HEK293 (cell line): ENCODE data around the gene UGT1A3.
"Not testable (repeated sequence)": the region's sequence is repeated elsewhere in the genome, so short reads cannot be mapped to it uniquely, and the experiment has no call there.

ENCODE experiments used
- CTCF ChIA-PET: fragments of 350-600 bp; formaldehyde crosslinking; extraction: SDS; loops from one replicate; lab custom pipeline; 2021; ENCODE audit warnings: antibody characterized with exemption; lab: Yijun Ruan, JAX
- POLR2A ChIA-PET: fragments of 300-600 bp; formaldehyde crosslinking; extraction: SDS; loops from one replicate; lab custom pipeline; 2020; ENCODE audit warnings: antibody characterized with exemption, inconsistent platforms; lab: Yijun Ruan, JAX
- H3K27ac ChIP-seq: fragments of 200-500 bp; sonication (Bioruptor generic); 2 replicates; pipeline ENCODE4 v1.5.1; 2014; ENCODE audit warnings: low read depth, low read length, control low read depth, inconsistent platforms; ENCODE audit errors: extremely low read depth
- H3K36me3 ChIP-seq, 2 experiments: fragments of 200-500 bp in 1 of 2; sonication (Bioruptor generic) in 1 of 2; 1 replicate in 1 of 2; 2 replicates in 1 of 2; pipeline ENCODE4 v1.5.1; 2014 to 2017; ENCODE audit warnings: inconsistent platforms in 2 of 2, low read length in 2 of 2; ENCODE audit not compliant: control insufficient read depth in 2 of 2, insufficient read depth in 1 of 2
- H3K4me1 ChIP-seq: fragments of 200-500 bp; sonication (Bioruptor generic); 2 replicates; pipeline ENCODE4 v1.5.1; 2014; ENCODE audit warnings: mild to moderate bottlenecking, low read length, inconsistent platforms; ENCODE audit not compliant: control insufficient read depth, insufficient read depth
- H3K4me3 ChIP-seq: 2 replicates; pipeline ENCODE4 v1.5.1; 2011; ENCODE audit warnings: low read depth, mild to moderate bottlenecking, control low read depth, low read length, moderate library complexity
- H3K9me3 ChIP-seq: fragments of 200-500 bp; sonication (Bioruptor generic); 2 replicates; pipeline ENCODE4 v1.5.1; 2014; ENCODE audit warnings: low read depth, low read length, inconsistent platforms; ENCODE audit not compliant: control insufficient read depth, insufficient read depth
- EGR2 ChIP-seq: fragments of 450-650 bp; formaldehyde crosslinking; IDR thresholded peaks from 2 replicates; pipeline ENCODE4 v1.5.1; 2016; ENCODE audit warnings: low read depth, missing biosample characterization, missing genetic modification characterization
- YY2 ChIP-seq: fragments of 450-650 bp; formaldehyde crosslinking; IDR thresholded peaks from 2 replicates; pipeline ENCODE4 v1.5.1; 2016; ENCODE audit warnings: missing biosample characterization, missing genetic modification characterization
- ZFHX2 ChIP-seq: fragments of 450-650 bp; formaldehyde crosslinking; conservative IDR thresholded peaks from 2 replicates; pipeline ENCODE4 v1.5.1; 2016; ENCODE audit warnings: missing biosample characterization, missing genetic modification characterization
- ZNF155 ChIP-seq: fragments of 450-650 bp; formaldehyde crosslinking; IDR thresholded peaks from 2 replicates; pipeline ENCODE4 v1.5.1; 2016; ENCODE audit warnings: missing biosample characterization, missing genetic modification characterization
- ZNF18 ChIP-seq: fragments of 450-650 bp; formaldehyde crosslinking; IDR thresholded peaks from 2 replicates; pipeline ENCODE4 v1.5.1; 2016; ENCODE audit warnings: missing biosample characterization, missing genetic modification characterization
- ZNF221 ChIP-seq: fragments of 450-650 bp; formaldehyde crosslinking; IDR thresholded peaks from 2 replicates; pipeline ENCODE4 v1.5.1; 2017; ENCODE audit warnings: missing biosample characterization, missing genetic modification characterization, borderline replicate concordance
- ZNF311 ChIP-seq: fragments of 450-650 bp; formaldehyde crosslinking; IDR thresholded peaks from 2 replicates; pipeline ENCODE4 v1.5.1; 2017; ENCODE audit warnings: missing biosample characterization, missing genetic modification characterization, borderline replicate concordance
- ZNF521 ChIP-seq: fragments of 450-650 bp; formaldehyde crosslinking; IDR thresholded peaks from 2 replicates; pipeline ENCODE4 v1.5.1; 2017; ENCODE audit warnings: missing biosample characterization, mild to moderate bottlenecking, missing genetic modification characterization
- ZNF530 ChIP-seq: fragments of 450-650 bp; formaldehyde crosslinking; IDR thresholded peaks from 2 replicates; pipeline ENCODE4 v1.5.1; 2016; ENCODE audit warnings: low read depth, missing biosample characterization, missing genetic modification characterization
- ZNF621 ChIP-seq: fragments of 450-650 bp; formaldehyde crosslinking; IDR thresholded peaks from 2 replicates; pipeline ENCODE4 v1.5.1; 2017; ENCODE audit warnings: missing biosample characterization, missing genetic modification characterization
- ZNF645 ChIP-seq: fragments of 450-650 bp; formaldehyde crosslinking; IDR thresholded peaks from 2 replicates; pipeline ENCODE4; 2016; ENCODE audit warnings: missing biosample characterization, missing genetic modification characterization
- ZNF658 ChIP-seq: fragments of 450-650 bp; formaldehyde crosslinking; IDR thresholded peaks from 2 replicates; pipeline ENCODE4; 2016; ENCODE audit warnings: missing biosample characterization, missing genetic modification characterization
- ZSCAN18 ChIP-seq: fragments of 450-650 bp; formaldehyde crosslinking; IDR thresholded peaks from 2 replicates; pipeline ENCODE4 v1.5.1; 2016; ENCODE audit warnings: missing biosample characterization, missing genetic modification characterization
- TF ChIP-seq, protein P1 (sequence below): fragments of 450-650 bp; formaldehyde crosslinking; IDR thresholded peaks from 2 replicates; pipeline ENCODE4 v1.5.1; 2016; ENCODE audit warnings: missing biosample characterization, missing genetic modification characterization, borderline replicate concordance

The UGT1A3 gene

DNA sequence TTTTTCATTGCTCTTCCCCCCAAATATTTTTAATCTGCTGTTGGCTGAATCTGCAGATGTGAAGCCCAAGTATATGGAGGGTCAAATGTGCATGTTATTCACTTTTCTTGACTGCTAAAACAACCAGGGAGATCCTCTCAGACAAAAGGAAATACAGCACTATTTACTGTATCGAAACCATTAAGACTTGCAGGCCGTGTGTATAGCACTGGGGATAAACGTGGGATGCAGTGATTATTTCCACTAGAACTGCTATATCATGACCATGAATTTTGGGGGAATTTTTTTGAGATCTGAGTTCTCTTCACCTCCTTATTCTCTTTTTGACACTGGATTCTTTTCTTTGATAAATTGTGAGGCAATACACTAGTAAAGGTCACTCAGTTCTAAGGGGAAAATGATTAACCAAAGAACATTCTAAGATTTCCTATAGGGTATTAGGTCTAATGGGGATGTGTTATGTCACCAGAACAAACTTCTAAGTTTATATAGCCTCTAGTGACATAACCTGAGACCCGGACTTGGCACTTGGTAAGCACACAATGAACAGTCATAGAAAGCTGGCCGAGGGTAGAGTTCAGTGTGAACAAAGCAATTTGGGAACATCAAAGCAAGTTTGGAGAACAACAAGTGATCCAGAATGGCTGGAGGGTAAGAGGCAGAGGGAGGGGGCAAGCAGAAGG is 16.4 kb downstream of the UGT1A3 start:
- POLR2A ChIA-PET = no interaction called here

GRCh38 chr2:233745838-233746237 is 17.0 kb downstream of the UGT1A3 start:
- H3K9me3 ChIP-seq, CTCF ChIA-PET: not testable (repeated sequence)

More for the DNA sequence above, 16.4 kb downstream of the UGT1A3 start:
- CTCF ChIA-PET = no interaction called here
- Histone ChIP-seq H3K36me3 (no peaks in the 10 kb centered on the region), H3K27ac (no peak overlapping the region), H3K4me3 (no peak overlapping the region), H3K4me1 (no peaks in the 10 kb centered on the region), H3K9me3 (no peaks in the 10 kb centered on the region)
- no peak for TF ChIP-seq ZSCAN18 (tag by site-specific recombination)
- TF ChIP-seq, protein P1, sequence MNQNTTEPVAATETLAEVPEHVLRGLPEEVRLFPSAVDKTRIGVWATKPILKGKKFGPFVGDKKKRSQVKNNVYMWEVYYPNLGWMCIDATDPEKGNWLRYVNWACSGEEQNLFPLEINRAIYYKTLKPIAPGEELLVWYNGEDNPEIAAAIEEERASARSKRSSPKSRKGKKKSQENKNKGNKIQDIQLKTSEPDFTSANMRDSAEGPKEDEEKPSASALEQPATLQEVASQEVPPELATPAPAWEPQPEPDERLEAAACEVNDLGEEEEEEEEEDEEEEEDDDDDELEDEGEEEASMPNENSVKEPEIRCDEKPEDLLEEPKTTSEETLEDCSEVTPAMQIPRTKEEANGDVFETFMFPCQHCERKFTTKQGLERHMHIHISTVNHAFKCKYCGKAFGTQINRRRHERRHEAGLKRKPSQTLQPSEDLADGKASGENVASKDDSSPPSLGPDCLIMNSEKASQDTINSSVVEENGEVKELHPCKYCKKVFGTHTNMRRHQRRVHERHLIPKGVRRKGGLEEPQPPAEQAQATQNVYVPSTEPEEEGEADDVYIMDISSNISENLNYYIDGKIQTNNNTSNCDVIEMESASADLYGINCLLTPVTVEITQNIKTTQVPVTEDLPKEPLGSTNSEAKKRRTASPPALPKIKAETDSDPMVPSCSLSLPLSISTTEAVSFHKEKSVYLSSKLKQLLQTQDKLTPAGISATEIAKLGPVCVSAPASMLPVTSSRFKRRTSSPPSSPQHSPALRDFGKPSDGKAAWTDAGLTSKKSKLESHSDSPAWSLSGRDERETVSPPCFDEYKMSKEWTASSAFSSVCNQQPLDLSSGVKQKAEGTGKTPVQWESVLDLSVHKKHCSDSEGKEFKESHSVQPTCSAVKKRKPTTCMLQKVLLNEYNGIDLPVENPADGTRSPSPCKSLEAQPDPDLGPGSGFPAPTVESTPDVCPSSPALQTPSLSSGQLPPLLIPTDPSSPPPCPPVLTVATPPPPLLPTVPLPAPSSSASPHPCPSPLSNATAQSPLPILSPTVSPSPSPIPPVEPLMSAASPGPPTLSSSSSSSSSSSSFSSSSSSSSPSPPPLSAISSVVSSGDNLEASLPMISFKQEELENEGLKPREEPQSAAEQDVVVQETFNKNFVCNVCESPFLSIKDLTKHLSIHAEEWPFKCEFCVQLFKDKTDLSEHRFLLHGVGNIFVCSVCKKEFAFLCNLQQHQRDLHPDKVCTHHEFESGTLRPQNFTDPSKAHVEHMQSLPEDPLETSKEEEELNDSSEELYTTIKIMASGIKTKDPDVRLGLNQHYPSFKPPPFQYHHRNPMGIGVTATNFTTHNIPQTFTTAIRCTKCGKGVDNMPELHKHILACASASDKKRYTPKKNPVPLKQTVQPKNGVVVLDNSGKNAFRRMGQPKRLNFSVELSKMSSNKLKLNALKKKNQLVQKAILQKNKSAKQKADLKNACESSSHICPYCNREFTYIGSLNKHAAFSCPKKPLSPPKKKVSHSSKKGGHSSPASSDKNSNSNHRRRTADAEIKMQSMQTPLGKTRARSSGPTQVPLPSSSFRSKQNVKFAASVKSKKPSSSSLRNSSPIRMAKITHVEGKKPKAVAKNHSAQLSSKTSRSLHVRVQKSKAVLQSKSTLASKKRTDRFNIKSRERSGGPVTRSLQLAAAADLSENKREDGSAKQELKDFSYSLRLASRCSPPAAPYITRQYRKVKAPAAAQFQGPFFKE (tag by site-specific recombination) = no peak
- no peak for TF ChIP-seq ZNF530 (tag by site-specific recombination)
- no peak for TF ChIP-seq ZNF658 (tag by site-specific recombination)
- no peak for TF ChIP-seq YY2 (tag by site-specific recombination)
- no peak for TF ChIP-seq ZNF311 (tag by site-specific recombination)
- TF ChIP-seq ZNF621 (tag by site-specific recombination) = no peak
- TF ChIP-seq ZNF155 = no peak
- no peak for TF ChIP-seq ZNF221 (tag by site-specific recombination)
- no peak for TF ChIP-seq ZNF521 (tag by site-specific recombination)
- no peak for TF ChIP-seq EGR2 (tag by site-specific recombination)
- no peak for TF ChIP-seq ZNF18
- TF ChIP-seq ZNF645 = no peak
- TF ChIP-seq ZFHX2 (tag by site-specific recombination) = no peak

More at GRCh38 chr2:233745838-233746237, 17.0 kb downstream of the UGT1A3 start:
- H3K4me1 ChIP-seq, POLR2A ChIA-PET, H3K4me3 ChIP-seq, H3K27ac ChIP-seq, H3K36me3 ChIP-seq: not testable (repeated sequence)
